GM21619 (cell line): Measurements from ENCODE around the gene MOB3A.
"Not testable (repeated sequence)": the region's sequence is repeated elsewhere in the genome, so short reads cannot be mapped to it uniquely, and the experiment has no call there.

Source experiments
- ATAC-seq: cut with Tn5 transposase; IDR thresholded peaks from one replicate; pipeline ENCODE4 v1.9.1; 2021; ENCODE audit not compliant: unreplicated experiment

Gene MOB3A

DNA sequence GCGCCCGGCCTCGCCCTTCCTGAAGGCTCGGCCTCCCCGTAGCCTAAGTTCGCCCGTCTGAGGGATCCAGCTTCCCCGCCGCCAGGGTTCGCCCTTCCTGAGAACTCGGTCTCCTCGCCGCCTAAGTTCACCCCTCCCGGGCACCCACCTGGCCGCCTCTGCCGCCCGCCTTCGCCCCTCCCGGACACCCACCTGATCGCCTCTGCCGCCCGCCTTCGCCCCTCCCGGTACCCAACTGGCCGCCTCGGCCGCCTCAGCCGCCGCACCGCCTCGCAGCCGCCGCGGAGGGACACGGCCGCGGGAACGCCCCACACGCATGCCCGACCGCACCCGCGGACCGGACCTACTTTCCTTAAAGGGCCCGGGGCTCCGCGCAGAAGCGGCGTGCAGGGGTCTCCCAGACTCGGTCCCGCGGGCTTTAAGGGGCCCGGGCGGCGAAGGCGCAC lies at the start of gene MOB3A:
MOB3A (minus strand) TSS at position 293 of the 446 bp plus-strand sequence. CDS start 17,766 bp downstream, outside the sequence.
- ATAC-seq: peak; percentile 25

DNA sequence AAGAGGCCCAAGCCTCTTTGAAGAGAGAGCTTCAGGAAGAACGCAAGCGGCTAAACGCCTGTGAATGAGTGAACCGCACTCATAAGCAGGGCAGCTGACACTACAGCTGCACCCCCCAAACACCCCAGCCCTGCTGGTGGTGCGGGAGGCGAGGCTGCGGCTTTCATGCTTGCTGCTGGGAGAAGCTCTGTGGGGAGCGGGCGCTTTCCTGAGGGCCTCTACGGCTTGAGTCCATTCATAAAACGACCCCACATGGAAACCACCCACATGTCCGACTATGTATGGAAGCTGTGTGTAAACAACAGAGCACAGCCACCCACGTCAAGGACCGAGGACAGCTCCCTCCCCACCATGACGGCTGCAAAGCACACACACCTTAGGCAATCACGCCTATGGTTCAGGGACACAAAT lies 49.7 kb upstream of the MOB3A start:
- ATAC-seq: no peak

DNA sequence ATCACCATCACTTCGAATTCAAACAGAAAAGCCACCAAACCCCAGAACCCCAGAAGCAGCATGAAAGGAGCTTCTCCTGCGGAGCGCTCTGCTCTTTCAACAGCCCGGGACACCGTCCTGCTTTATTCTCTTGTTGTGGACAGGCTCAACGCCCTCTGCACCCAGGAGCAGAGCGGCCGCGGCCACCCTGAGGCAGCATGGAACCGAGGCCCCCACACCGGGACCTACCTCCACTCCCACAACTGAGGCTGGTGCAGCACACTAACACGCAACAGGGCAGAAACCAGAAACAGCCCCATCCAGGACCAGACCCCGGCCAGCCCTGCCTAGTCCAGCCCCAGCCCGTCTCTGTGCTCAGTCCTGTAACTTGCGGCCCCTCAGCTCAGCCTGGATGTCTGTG lies 48.1 kb upstream of the MOB3A start:
- ATAC-seq: no peak

DNA sequence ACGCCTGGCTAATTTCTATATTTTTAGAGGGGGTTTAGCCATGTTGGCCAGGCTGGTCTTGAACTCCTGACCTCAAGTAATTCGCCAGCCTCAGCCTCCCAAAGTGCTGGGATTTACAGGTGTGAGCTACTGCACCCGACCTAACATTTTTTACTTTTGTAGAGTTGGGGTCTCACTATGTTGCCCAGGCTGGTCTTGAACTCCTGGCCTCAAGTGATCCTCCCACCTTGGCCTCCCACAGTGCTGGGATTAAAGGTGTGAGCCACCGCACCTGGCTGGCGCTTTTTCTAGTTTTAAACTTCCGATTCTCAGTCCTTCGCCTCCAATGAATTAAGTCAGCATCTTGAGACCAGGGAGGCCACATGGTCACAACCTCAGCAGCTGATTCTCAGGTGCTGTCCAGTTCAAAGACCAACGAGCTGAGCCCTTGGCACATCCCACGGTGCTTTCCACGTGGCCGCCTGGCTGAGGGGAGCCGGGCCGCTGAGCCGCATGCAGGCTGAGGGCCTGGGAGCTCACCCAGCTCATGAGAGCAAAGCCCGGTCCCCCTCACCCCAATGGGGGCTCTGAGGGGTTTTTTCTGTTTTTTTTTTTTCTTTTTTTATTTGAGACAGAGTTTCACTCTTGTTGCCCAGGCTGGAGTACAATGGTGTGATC lies 46.2 kb upstream of the MOB3A start:
- ATAC-seq: no peak

DNA sequence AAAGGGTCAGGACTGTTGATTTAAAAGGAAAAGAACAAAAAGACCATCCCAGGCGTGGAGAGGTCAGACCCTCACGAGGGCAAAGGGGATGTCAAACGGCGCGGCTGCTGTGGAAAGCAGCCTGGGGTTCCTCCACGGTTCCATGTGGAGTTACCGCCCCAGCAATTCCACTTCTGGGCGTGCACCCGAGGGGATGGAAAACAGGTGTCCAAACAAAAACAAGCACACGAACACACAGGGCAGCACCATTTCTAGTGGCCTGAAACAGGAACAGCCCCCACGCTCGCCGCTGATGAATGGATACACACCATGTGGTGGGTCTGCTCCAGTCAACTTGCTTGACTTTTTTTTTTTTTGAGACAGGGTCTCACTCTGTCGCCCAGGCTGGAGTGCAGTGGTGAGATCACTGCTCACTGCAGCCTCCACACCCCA lies 44.0 kb upstream of the MOB3A start:
- ATAC-seq: no peak

DNA sequence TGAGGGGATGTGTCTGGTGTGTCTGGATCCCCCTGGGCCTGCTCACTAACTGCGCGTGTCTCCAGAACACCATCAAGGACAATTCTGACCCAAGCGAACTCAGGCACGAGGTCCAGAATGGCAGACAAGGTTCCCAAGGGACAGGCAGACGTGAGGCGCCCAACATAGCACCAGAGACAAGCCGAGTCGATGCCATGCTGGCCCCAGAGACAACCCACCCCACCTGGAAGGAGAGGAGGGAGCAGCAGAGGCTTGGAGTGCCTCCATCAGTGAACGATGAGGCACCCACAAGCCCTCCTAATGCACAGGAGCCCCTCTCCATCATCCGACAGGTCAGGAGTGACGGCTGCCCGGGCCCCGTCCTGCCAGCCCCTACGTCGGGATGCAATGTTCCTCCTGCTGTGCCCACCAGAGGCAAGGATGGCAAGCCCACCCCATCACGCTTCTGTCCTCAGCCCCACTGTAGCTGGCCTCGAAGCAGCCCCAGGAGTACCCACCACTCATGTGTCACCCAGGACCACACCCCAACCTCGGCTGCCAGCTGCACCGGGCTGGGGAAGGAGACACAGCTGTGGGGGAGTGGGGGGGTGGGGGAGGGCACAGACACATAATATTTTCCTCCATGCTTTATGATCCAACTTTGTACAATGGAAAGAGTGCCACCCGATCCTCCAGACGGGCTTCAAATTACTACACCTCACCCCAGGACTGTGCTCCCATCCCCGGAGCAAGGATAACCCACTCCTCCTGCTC lies 43.4 kb upstream of the MOB3A start:
- no peak for ATAC-seq

DNA sequence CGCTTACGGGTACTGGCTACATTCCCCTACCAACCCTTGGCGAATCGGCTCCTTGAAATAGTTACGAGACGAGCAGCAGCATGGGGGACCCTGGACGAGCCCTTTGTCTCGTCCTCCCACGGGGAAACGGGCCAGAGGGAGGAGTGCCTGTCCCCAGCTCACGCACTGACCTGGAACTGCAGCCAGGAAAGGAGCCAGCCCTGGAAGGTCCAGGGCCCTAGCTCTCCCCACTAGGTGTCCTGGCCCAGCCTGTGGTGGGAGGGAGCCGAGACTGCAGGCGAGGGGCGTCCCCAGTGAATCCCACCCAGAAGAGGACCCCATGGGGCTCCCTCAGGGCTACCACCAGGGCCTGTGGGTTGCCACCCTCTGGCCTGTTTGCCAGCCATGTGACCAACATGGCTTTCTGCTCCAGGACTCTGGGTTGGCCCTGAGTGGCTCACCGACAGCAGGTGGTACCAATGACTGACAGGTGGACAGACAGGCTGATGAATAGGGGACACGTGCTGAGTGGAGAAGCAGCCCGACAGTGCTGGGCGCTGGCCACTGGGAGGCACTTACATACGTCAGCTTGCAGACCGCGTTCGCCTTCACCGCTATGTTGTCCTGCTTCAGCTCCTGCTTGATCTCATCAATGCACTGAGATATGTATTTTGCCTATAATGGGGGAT lies 42.1 kb upstream of the MOB3A start:
- ATAC-seq: no peak

DNA sequence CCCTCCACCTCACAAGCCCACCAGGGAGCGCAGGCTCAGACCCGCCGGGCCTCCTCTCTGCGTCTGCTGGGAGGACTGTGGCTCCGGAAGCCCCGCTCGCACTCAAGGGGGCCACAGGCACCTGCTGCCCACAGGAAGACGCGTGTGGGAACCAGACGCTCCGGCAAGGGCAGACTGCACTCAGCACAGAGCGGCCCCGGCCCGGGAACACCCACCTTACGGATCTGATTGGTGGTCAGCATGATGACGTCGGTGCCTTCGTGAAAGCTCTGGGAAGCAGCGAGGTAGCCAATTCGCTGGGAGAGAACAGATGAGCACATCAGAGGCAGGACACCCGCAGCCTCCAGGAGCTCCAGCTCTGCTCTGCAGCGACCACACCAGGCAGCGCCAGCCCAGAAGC lies 40.7 kb upstream of the MOB3A start:
- no peak for ATAC-seq

DNA sequence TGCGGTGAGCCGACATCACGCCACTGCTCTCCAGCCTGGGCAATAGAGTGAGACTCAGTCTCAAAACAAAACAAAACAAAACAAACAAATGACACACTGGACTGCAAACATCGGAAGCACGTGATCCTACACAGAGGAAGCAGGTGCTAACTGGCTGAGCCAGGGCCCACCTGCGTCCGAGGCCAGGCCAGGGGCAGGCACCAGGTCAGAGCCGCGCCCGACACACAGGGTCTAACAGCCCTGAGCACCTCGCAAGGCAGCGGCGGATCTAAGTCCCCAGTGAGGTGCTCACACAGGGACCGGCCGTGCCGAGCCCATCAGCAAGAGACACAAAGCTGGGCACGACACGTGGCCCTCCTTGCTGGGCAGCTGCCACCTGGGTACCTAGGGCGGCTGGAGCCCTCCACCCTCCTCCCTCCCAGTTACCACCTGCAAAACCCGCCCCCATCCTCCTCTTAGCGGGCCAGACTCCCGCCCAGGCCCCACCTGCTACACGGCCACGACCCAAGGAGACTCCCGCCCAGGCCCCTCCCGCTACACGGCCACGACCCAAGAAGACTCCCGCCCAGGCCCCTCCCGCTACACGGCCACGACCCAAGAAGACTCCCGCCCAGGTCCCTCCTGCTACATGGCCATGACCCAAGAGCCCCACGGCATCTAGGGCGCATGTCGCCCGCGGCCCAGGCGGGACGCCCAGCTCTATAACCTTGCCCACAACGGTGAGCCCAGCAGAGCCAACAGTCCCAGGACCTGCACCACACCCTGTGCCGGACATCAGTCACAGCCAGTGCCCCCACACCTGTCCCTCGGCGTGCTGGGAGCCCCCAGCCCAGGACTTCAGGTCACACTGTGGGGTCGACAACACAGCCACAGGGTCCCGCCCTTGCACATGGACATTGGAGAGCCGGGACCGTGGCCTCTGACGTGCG lies 39.6 kb upstream of the MOB3A start:
- no peak for ATAC-seq

DNA sequence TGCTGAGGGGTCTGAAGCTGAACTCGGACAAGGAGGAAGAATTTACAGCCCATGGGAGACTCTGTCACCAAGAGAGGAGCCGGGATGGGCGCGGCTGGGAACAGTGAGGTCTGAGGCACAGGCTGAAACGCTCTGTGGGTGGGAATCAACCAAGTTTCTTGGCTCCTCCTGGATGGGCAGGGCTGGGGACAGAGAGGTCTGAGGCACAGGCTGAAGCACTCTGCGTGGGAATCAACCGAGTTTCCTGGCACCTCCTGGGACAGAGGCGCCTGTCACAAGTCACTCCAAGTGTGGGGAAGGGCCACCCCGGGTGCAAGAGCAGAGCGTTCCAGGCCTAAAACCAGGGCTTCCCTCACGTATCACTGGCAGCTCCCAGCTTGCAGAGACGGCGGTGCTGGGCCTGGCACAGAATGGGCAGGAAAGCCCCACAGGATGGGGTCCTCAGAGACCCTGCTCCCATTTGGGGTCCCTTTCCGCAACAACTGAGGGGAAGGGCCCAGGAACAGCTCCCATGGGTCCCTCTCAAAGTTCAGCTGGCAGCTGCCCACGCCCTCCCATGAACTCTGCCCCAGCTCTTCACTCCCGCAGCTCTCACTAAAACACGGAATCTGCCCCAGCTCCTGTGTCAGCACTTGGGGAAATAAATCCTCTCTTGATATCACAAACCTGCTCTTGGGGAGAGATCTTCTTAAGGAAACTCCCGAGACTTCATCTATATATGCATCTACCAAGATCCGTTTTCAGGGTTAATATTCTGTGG lies 36.8 kb upstream of the MOB3A start:
- no peak for ATAC-seq

DNA sequence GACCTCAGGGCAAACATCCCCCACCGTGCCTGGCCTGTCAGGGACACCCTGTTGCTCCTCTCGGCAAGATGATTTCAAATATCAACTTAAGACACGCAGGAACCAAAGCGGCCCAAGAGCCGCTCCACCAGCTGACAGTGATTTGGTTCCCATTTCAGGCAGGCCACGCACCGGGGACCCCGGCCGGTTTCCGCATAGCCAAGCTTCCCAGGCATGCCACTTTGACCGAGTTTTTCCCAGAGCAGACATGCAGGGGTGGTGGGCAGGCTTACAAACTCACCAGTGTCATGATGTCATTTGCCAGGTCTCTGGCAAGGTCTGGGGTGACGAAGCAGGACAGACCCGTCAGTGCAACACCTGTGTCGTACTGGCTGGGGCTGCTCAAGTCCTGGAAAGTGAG lies 36.1 kb upstream of the MOB3A start:
- ATAC-seq: no peak

DNA sequence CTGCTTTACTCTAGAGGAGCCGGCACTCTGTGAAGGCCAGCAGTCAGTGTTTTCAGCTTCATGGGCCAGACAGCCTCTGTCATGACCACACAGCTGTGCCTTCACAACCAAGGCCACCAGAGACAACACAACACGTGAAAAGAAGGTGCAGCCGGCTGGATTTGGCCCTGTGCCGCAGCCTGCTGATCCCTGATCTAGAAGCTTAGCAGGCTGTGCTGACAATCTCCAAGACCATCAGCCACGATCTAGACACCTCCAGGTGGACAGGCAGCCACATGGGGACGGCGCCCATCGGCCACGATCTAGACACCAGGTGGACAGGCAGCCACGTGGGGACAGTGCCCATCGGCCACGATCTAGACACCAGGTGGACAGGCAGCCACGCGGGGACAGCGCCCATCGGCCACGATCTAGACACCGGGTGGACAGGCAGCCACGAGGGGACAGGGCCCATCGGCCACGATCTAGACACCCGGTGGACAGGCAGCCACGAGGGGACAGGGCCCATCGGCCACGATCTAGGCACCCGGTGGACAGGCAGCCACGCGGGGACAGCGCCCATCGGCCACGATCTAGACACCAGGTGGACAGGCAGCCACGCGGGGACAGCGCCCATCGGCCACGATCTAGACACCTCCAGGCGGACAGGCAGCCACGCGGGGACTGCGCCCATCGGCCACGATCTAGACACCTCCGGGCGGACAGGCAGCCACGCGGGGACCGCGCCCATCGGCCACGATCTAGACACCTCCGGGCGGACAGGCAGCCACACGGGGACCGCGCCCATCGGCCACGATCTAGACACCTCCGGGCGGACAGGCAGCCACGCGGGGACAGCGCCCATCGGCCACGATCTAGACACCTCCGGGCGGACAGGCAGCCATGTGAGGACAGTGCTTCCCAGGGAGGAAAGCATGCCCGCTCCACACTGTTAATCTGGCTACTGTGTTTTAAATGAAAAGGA lies 35.2 kb upstream of the MOB3A start:
- ATAC-seq: not testable (repeated sequence)

DNA sequence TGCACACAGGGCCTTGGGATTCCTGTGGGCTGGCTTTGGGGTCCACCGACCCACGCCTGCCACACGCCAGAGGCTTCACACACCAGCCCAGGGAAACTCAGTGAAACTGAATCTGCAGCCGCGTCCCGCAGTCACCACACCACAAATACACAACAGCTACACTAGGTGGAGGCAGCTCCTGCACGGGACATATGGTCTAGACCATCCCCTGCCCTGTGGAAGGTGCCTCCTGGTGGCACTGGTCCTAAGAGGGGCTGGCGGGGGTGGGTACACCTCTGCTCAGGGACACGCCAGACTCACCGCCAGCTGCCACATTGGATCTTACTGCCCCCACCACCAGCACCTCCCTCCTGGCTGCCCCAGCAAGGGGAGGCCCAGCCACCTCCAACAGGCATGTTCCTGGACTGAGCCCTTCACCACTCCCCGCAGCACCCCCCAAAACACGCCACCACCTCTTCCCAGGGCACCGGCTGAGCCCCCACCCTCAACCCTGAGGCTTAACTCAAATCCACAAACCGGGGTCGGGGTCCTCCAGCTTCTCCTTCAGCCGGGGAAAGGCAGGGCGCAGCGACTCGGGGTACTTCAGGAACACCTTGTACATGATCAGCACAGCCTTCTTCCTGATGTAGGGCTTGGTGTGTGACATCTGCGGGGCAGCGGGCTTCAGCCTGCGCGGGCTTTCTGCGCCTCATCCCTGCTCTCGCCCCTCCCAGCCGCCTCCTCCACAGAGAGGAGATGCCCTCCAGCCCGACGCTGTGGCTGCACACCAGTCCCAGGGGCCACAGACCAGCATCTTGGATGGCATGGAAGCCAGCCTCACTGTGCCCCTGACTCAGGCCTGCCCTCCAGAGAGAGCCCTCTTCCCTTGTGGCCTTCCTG lies 34.0 kb upstream of the MOB3A start:
- no peak for ATAC-seq

DNA sequence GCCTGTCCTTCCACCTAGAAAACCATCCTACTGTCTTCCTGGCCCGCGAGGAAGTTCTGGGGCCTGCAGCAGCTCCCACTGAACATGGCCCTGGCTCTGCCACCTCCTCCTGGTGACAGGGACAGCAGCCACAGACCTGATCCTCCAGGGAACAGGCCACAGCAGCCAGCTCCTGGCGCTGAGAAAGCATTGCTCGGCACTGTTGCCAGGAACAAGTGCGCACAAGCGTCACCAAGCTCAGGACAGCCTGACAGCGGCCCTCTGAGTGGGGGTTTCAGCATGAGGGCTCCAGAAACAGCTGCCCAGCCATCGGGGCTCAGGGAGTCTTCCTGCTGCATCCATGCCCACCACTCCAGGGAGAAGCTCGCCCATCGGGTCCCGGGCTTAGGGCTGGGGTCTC lies 33.4 kb upstream of the MOB3A start:
- ATAC-seq: no peak

DNA sequence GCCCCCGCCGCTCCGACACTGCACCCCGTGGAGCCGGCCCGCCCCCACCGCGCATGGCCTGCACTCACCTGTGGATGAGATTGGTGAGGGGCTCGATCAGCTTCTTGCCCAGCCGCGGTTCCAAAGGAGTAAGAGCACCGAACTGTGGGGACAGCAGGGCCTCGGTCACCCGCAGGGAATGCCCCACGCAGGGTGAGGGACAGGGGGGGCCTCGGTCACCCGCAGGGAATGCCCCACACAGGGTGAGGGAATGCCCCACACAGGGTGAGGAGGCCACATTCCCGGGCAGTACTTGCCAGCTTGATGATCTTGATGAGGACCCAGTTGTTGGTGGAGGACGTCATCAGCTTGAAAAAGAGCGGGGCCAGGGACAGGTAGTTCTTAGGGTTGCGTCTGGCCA lies 32.9 kb upstream of the MOB3A start:
- no peak for ATAC-seq

DNA sequence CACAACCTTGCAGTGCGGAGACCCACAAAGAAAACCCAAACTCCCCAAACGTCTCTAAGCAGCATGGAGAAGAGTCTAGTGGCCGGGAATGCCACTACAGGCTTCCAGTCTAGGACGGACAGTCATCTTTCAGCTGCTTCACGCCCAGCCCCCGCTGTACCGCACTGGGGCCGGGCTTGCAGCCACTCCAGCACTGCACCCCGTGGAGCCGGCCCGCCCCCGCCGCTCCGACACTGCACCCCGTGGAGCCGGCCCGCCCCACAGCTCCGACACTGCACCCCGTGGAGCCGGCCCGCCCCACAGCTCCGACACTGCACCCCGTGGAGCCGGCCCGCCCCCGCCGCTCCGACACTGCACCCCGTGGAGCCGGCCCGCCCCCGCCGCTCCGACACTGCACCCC lies 32.1 kb upstream of the MOB3A start:
- not testable (repeated sequence) for ATAC-seq

DNA sequence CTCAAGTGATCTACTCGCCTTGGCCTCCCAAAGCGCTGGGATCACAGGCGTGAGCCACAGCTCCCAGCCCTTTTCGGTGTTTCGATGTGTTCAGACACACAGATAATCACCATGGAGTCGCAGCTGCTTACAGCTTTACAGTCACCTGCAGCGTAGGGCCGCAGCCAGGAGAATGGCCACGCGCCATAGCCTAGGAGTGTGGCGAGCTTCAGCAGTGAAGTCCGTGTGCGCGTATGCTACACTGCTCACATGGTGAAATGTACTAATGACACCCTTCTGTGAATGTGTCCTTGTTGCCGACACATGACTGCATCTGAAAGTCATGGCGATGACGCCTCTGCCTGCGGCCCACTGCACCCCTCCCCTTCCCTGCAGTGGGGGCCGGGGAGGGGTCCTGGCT lies 31.6 kb upstream of the MOB3A start:
- ATAC-seq: no peak

DNA sequence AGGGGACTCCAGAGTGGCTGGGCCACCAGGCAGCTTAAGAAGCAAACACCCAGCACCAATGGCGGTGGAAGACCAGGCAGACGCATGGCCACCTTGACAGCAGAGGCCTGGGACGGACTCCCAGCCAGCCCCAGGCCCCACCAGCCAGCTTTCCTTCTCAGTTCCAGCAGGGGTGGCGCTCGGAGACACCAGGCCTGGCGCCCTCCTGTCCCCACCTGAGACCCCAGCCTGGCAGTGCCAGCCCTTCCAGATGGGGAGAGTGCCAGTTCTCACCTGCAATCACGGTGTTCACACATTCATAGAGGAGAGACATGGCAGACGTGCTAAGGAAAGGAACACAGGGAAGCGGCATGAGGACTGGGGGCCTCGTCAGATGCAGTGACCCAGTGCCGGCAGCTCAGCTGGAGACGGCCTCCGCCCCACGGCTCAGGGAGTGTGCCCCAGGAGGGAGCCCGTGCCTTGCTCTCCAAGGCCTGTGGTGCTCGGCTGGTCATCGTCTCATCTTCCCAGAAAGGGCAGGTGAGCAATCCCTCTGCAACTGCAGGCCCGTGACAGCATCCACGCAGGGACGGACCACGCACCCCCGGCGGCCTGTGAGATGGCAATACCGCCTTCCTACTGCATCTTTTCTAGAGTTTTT lies 30.9 kb upstream of the MOB3A start:
- ATAC-seq: no peak
